ENCODE measurements around the gene EDNRA. TPM values are rescaled to one million over a fixed set of nuclear protein-coding genes. Genes with fewer than 3 reads are reported as not detected.

The EDNRA gene
- total RNA-seq, 1 donor from 2014 or later, result 41.5 TPM

DNA sequence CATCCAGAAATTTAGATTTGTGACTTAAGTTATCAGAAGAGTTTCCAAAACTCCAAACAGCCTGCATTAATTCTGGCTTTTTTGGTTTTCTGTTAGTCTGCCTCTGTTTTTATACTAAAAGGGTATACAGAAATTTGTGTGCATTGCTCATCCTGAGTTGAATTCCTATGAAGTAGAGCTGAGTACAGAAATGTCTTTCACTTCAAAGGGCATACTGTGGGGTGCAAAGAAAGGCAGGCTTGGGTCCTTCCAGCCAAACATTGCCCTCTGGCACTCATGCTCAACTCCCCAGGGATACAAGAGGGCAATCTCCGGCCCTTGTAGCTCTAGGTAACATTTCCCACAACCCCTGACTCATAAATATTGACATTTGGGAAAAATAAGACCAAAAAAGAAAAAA lies 108.7 kb downstream of the EDNRA start:
- intact Hi-C loops (cut with DNase I), result no loop called here
- no peaks in the 10 kb centered on the region for H3K36me3 ChIP-seq
- no peaks in the 10 kb centered on the region for H3K27me3 ChIP-seq
- H3K4me1 ChIP-seq, result no peaks in the 10 kb centered on the region
- H3K27ac ChIP-seq, result no peak overlapping the region
- TF ChIP-seq, protein P1, sequence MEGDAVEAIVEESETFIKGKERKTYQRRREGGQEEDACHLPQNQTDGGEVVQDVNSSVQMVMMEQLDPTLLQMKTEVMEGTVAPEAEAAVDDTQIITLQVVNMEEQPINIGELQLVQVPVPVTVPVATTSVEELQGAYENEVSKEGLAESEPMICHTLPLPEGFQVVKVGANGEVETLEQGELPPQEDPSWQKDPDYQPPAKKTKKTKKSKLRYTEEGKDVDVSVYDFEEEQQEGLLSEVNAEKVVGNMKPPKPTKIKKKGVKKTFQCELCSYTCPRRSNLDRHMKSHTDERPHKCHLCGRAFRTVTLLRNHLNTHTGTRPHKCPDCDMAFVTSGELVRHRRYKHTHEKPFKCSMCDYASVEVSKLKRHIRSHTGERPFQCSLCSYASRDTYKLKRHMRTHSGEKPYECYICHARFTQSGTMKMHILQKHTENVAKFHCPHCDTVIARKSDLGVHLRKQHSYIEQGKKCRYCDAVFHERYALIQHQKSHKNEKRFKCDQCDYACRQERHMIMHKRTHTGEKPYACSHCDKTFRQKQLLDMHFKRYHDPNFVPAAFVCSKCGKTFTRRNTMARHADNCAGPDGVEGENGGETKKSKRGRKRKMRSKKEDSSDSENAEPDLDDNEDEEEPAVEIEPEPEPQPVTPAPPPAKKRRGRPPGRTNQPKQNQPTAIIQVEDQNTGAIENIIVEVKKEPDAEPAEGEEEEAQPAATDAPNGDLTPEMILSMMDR (IDR thresholded peaks at IDR 0.05), result no peak
- TF ChIP-seq POLR2A (IDR thresholded peaks at IDR 0.05) (no peak), POLR2AphosphoS5 (IDR thresholded peaks at IDR 0.05; ENCODE audit: insufficient read depth in 1 of 2, low read depth in 1 of 2) (no peak)
- peak in 1 of 2 donors; percentile 56 for DNase-seq (ENCODE audit: extremely low spot score in 2 of 2)
- no peaks in the 10 kb centered on the region for H3K9me3 ChIP-seq
- H3K4me3 ChIP-seq, result no peak overlapping the region

DNA sequence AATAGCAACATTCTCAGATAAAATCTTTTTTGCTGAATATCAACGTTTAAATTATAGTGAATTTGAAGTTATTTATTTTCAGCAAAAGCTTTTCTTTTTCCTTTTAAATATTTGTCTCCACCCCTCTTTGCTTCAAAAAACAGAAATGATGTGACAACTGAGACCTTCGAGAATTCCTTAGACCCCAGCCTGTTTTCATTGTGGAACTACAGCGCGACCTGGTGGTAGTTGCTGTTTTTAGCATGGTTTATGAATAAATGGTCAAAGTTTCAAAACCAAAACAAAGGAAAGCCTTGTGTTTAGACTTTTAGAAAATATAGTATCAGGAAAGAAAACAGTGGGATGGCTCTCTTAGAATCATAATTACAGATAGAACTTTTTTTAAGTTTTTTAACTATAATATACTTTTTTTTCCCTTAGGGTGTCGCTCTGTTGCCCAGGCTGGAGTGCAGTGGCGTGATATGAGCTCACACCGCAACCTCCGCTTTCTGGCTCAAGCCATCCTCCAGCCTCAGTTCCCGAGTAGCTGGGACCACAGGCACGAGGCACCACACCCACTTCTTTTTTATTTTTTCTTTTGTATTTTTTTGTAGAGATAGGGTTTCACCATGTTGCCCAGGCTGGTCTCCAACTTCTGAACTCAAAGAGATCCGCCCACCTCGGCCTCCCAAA lies 109.5 kb downstream of the EDNRA start:
- TF ChIP-seq POLR2AphosphoS5 (IDR thresholded peaks at IDR 0.05; ENCODE audit: insufficient read depth in 1 of 2, low read depth in 1 of 2) (no peak), POLR2A (IDR thresholded peaks at IDR 0.05) (no peak)
- TF ChIP-seq, protein P1 (IDR thresholded peaks at IDR 0.05), result peak; percentile 55 to 76 (median 63)
- H3K9me3 ChIP-seq, result no peaks in the 10 kb centered on the region
- H3K36me3 ChIP-seq, result no peaks in the 10 kb centered on the region
- H3K27me3 ChIP-seq, result no peaks in the 10 kb centered on the region
- intact Hi-C loops (cut with DNase I), result no loop called here
- H3K4me3 ChIP-seq, result no peak overlapping the region
- H3K4me1 ChIP-seq, result no peaks in the 10 kb centered on the region
- no peak overlapping the region for H3K27ac ChIP-seq
- DNase-seq (ENCODE audit: extremely low spot score in 2 of 2), result no peak

DNA sequence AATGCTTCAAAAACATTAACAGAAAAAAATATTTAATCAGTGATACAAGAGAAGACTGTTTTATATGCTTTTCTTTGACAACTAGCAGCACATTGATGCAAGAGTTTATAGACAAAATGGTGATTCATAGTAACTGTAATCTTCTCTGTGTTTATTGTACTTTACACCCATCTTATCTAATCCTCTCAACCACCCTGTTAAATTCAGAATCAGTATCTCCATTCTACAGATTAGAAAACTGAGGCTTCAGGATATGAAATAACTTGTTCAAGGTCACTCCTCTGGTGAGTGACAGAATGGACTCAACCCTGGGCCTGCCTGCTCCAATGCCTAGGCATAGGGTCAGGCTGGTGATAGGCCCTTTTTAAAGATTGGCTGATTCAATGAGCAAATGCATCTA lies 110.2 kb downstream of the EDNRA start:
- H3K4me3 ChIP-seq, result no peak overlapping the region
- TF ChIP-seq, protein P1 (IDR thresholded peaks at IDR 0.05), result no peak
- TF ChIP-seq POLR2AphosphoS5 (IDR thresholded peaks at IDR 0.05; ENCODE audit: insufficient read depth in 1 of 2, low read depth in 1 of 2), result no peak
- TF ChIP-seq POLR2A (IDR thresholded peaks at IDR 0.05), result no peak
- no peaks in the 10 kb centered on the region for H3K9me3 ChIP-seq
- no peaks in the 10 kb centered on the region for H3K4me1 ChIP-seq
- intact Hi-C loops (cut with DNase I), result no loop called here
- H3K27ac ChIP-seq, result no peak overlapping the region
- DNase-seq (ENCODE audit: extremely low spot score in 2 of 2), result no peak
- no peaks in the 10 kb centered on the region for H3K27me3 ChIP-seq
- no peaks in the 10 kb centered on the region for H3K36me3 ChIP-seq

DNA sequence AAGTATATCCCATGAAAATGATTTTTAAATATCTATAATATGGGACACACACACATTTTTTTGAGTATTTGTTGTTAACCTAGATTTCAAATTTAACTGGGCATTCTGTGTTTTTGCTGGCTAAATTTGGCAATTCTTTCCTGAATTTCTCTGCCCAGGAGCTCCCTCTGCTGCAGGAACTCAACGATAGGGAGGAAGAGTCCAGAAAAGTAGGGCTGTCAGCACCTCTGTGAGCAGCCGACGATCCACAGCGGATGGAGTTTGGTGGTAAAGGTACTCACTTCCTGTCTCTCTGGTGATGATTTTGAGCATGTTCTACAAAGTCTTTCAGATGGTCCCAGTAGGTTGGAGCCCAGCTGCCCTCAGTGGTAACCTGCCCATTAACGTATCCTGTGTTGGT lies 113.2 kb downstream of the EDNRA start:
- H3K4me3 ChIP-seq, result no peak overlapping the region
- intact Hi-C loops (cut with DNase I), result loop anchor here (2.0 kb wide), 1 partner anchor 439 kb away; no protein-coding TSS in a partner anchor
- H3K4me1 ChIP-seq, result no peaks in the 10 kb centered on the region
- no peak for DNase-seq (ENCODE audit: extremely low spot score in 2 of 2)
- no peak overlapping the region for H3K27ac ChIP-seq
- H3K36me3 ChIP-seq, result no peaks in the 10 kb centered on the region
- no peaks in the 10 kb centered on the region for H3K27me3 ChIP-seq
- TF ChIP-seq POLR2A (IDR thresholded peaks at IDR 0.05), result no peak
- TF ChIP-seq POLR2AphosphoS5 (IDR thresholded peaks at IDR 0.05; ENCODE audit: insufficient read depth in 1 of 2, low read depth in 1 of 2), result no peak
- TF ChIP-seq, protein P1 (IDR thresholded peaks at IDR 0.05), result no peak
- H3K9me3 ChIP-seq, result no peaks in the 10 kb centered on the region

Other genes starting within 250 kb of the EDNRA start
- 25.0 TPM for gene TMEM184C, start 136.3 kb downstream of the EDNRA start, total RNA-seq
- 6.9 TPM for gene PRMT9, start 203.1 kb downstream of the EDNRA start, total RNA-seq